Spleen (tissue), 11 donors: ENCODE results near the gene DEDD. TPM values are rescaled to one million over a fixed set of nuclear protein-coding genes. Genes with fewer than 3 reads are reported as not detected.
A peak's percentile ranks its signal among the peaks of the same experiment; 100 is the strongest.

Experiments
- DNase-seq: peaks from one replicate; pipeline ENCODE4 v3.0.0-alpha.2; 2020
- H3K27ac ChIP-seq, 8 donors: fragments of 200-600 bp; sonication (generic) in 7 of 8; 1 replicate in 4 of 8; 2 replicates in 4 of 8; pipeline versions ENCODE4 v1.5.0 to v1.8.0; 2016 to 2021; ENCODE audit warnings: inconsistent platforms in 4 of 8, mild to moderate bottlenecking in 4 of 8, moderate library complexity in 1 of 8
- H3K27me3 ChIP-seq, 7 donors: fragments of 200-600 bp; sonication (generic) in 6 of 7; replicated peaks in 1 of 7; 1 replicate in 4 of 7; 2 replicates in 3 of 7; pipeline versions ENCODE4 v1.5.0 to v1.8.0; 2016 to 2021; ENCODE audit warnings: inconsistent platforms in 3 of 7, mild to moderate bottlenecking in 1 of 7
- H3K36me3 ChIP-seq, 6 donors: fragments of 200-600 bp; sonication (generic) in 5 of 6; 1 replicate in 4 of 6; 2 replicates in 2 of 6; pipeline versions ENCODE4 v1.5.0 to v1.8.0; 2016 to 2021; ENCODE audit warnings: inconsistent platforms in 2 of 6
- H3K4me1 ChIP-seq, 6 donors: fragments of 200-600 bp; sonication (generic) in 5 of 6; 1 replicate in 3 of 6; 2 replicates in 3 of 6; pipeline versions ENCODE4 v1.5.0 to v1.8.0; 2016 to 2021; ENCODE audit warnings: inconsistent platforms in 3 of 6
- H3K4me3 ChIP-seq, 8 donors: fragments of 200-600 bp; sonication (generic) in 7 of 8; 1 replicate in 4 of 8; 2 replicates in 4 of 8; pipeline versions ENCODE4 v1.5.0 to v1.8.0; 2016 to 2021; ENCODE audit warnings: inconsistent platforms in 4 of 8, mild to moderate bottlenecking in 4 of 8, moderate library complexity in 2 of 8
- H3K9me3 ChIP-seq, 8 donors: fragments of 200-600 bp; sonication (generic) in 7 of 8; 1 replicate in 4 of 8; 2 replicates in 4 of 8; pipeline versions ENCODE4 v1.5.0 to v1.8.0; 2016 to 2021; ENCODE audit warnings: inconsistent platforms in 4 of 8
- CTCF ChIP-seq, 11 experiments: fragments of 200-600 bp in 7 of 11; fragments of 450-650 bp in 4 of 11; sonication (generic) in 4 of 11; IDR thresholded peaks in 8 of 11; conservative IDR thresholded peaks in 3 of 11; 1 replicate in 7 of 11; 2 replicates in 4 of 11; pipeline versions ENCODE4 v1.4.0 to v1.8.0; 2016 to 2021; ENCODE audit warnings: antibody characterized with exemption in 11 of 11, inconsistent platforms in 4 of 11, mild to moderate bottlenecking in 1 of 11
- POLR2A ChIP-seq, 3 donors: fragments of 450-650 bp; IDR thresholded peaks; one replicate each; pipeline ENCODE4 v1.5.1; 2017; ENCODE audit warnings: antibody characterized with exemption in 3 of 3, mild to moderate bottlenecking in 1 of 3
- POLR2AphosphoS5 ChIP-seq, 3 donors: sonication (generic); formaldehyde crosslinking; IDR thresholded peaks; one replicate each; pipeline ENCODE4 v1.5.1; 2017; ENCODE audit warnings: antibody characterized with exemption in 3 of 3
- WGBS, 5 donors: extraction: QIAGEN DNeasy Blood & Tissue Kit in 3 of 5; methylation state at CpG; one replicate each; pipeline versions ENCODE4 v1.1.5 to v1.1.7; 2013 to 2018; 5-methylcytosine and 5-hydroxymethylcytosine counted together
- intact Hi-C: fragments of 100-400 bp; cut with DNase I; formaldehyde crosslinking; loops from one replicate; pipeline ENCODE4 v1.15.0; 2023; ENCODE audit warnings: low total_unique reads
- polyA plus RNA-seq, 3 donors: library from polyadenylated mRNA; stranded (reverse); fragments of 200-250 nt; gene quantifications; one replicate each; pipeline ENCODE4 v1.2.1, GENCODE V29; 2013
- total RNA-seq, 7 donors: library from RNA; depleted of rRNA in 3 of 7; stranded (reverse); fragments of >200 nt in 3 of 7; fragmentation: NEBNext Ultra II Directional in 4 of 7; extraction: Animal tissue kit (Norgen Biotek cat#: 25700) in 4 of 7; gene quantifications; one replicate each; pipeline versions ENCODE4 v1.1.0 to v1.2.1, GENCODE V29; 2016 to 2021
- donor health status: healthy with polysubstance abuse.
- donor health status: DM: no; HTN: no; CAD: no; lungs with moderate emphysema.
- donor health status: DM: no; HTN: no; CAD: no.
- donor health status: Bipolar disorder and iron deficiency.
- donor health status: healthy.
- donor health status: DM: no; HTN: no; CAD: no.
- donor health status: DM: yes; HTN: yes; CAD: no.

Gene DEDD
- total and polyA plus RNA-seq, 10 donors: 15.9 to 49.1 (median 37.6) TPM

- Histone ChIP-seq H3K9me3 (no peaks in the 10 kb centered on the region), H3K4me3 (peak within 1 kb of the TSS; percentile 44 to 95 (median 77)), H3K4me1 (peaks cover 15 to 59% (median 43%) of the 10 kb centered on the region in 6 donors), H3K27ac (peak within 1 kb of the TSS; percentile 87 to 92 (median 88)), H3K27me3 (no peaks in the 10 kb centered on the region), H3K36me3 (peaks cover 0 to 68% (median 42%) of the 10 kb centered on the region in 6 donors)
- WGBS, 5 donors: 0 to 1% (median 0%) methylated on average over 33 to 54 of the region's 54 CpGs
- intact Hi-C loops: no loop called here
- DNase-seq: peak; percentile 98
- TF ChIP-seq CTCF (IDR thresholded peaks at IDR 0.05 in 8 of 11, conservative IDR thresholded peaks at IDR 0.05 in 3 of 11) (peak in 10 of 11 experiments; percentile 14 to 59 (median 46)), POLR2AphosphoS5 (IDR thresholded peaks at IDR 0.05) (peak; percentile 87 to 94 (median 89)), POLR2A (IDR thresholded peaks at IDR 0.05) (peak in 1 of 3 donors; percentile 26)
These were observed 33.5 kb upstream of the DEDD start, which contains the start of gene PPOX for GRCh38 chr1:161165742-161166668. PPOX (plus strand) TSS chr1:161166426; CDS start chr1:161166848, 422 bp downstream.

GRCh38 chr1:161164901-161165610 is 32.6 kb upstream of the DEDD start:
- H3K9me3 ChIP-seq: no peaks in the 10 kb centered on the region
- H3K27me3 ChIP-seq: no peaks in the 10 kb centered on the region
- H3K27ac ChIP-seq: peak overlapping the region; percentile 87 to 92 (median 88)
- peaks cover 24 to 68% (median 53%) of the 10 kb centered on the region in 6 donors for H3K4me1 ChIP-seq
- intact Hi-C loops: no loop called here
- DNase-seq: peak; percentile 71
- WGBS, 5 donors: 68 to 75% (median 71%) methylated on average over 14 of the region's 14 CpGs
- H3K4me3 ChIP-seq: peak overlapping the region in 6 of 8 donors; percentile 64 to 95 (median 81)
- peaks cover 0 to 63% (median 32%) of the 10 kb centered on the region in 6 donors for H3K36me3 ChIP-seq
- no peak for TF ChIP-seq CTCF (IDR thresholded peaks at IDR 0.05 in 8 of 11, conservative IDR thresholded peaks at IDR 0.05 in 3 of 11)
- TF ChIP-seq POLR2A (IDR thresholded peaks at IDR 0.05): no peak
- no peak for TF ChIP-seq POLR2AphosphoS5 (IDR thresholded peaks at IDR 0.05)

- Histone ChIP-seq H3K27me3 (no peaks in the 10 kb centered on the region), H3K27ac (peak overlapping the region in 2 of 8 donors; percentile 9 to 16), H3K4me1 (peaks cover 30 to 78% (median 61%) of the 10 kb centered on the region in 6 donors), H3K4me3 (no peak overlapping the region), H3K36me3 (peaks cover 0 to 50% (median 25%) of the 10 kb centered on the region in 6 donors), H3K9me3 (no peaks in the 10 kb centered on the region)
- TF ChIP-seq POLR2AphosphoS5 (IDR thresholded peaks at IDR 0.05): no peak
- TF ChIP-seq POLR2A (IDR thresholded peaks at IDR 0.05): no peak
- no peak for TF ChIP-seq CTCF (IDR thresholded peaks at IDR 0.05 in 8 of 11, conservative IDR thresholded peaks at IDR 0.05 in 3 of 11)
- DNase-seq: peak; percentile 73
- 91 to 98% (median 95%) methylated on average over 5 of the region's 5 CpGs for WGBS, 5 donors
- intact Hi-C loops: no loop called here
These were observed 31.3 kb upstream of the DEDD start for GRCh38 chr1:161163793-161164192.
